Skeletal muscle satellite cell (primary cell): ENCODE results near the gene KCNH6.
A peak's percentile ranks its signal among the peaks of the same experiment; 100 is the strongest.

Experiments used
- H3K27me3 ChIP-seq: 2 replicates; pipeline ENCODE4 v1.7.0; 2013; ENCODE audit warnings: low read length; ENCODE audit not compliant: control insufficient read depth, insufficient read depth
- H3K36me3 ChIP-seq: 2 replicates; pipeline ENCODE4 v1.7.0; 2013; ENCODE audit warnings: mild to moderate bottlenecking, control low read depth, low read length; ENCODE audit not compliant: insufficient read depth
- H3K4me1 ChIP-seq: 2 replicates; pipeline ENCODE4 v1.7.0; 2013; ENCODE audit warnings: low read length; ENCODE audit not compliant: control insufficient read depth, insufficient read depth
- H3K4me2 ChIP-seq: 2 replicates; pipeline ENCODE4 v1.7.0; 2013; ENCODE audit warnings: mild to moderate bottlenecking, low read length
- H3K4me3 ChIP-seq: 2 replicates; pipeline ENCODE4 v1.7.0; 2013; ENCODE audit warnings: low read length
- H3K9ac ChIP-seq: 2 replicates; pipeline ENCODE4 v1.7.0; 2013; ENCODE audit warnings: mild to moderate bottlenecking, low read depth, low read length, moderate library complexity
- H3K9me3 ChIP-seq: replicated peaks from 2 replicates; pipeline ENCODE4 v1.7.0; 2013; ENCODE audit warnings: mild to moderate bottlenecking, control low read depth, low read length

Gene KCNH6

DNA sequence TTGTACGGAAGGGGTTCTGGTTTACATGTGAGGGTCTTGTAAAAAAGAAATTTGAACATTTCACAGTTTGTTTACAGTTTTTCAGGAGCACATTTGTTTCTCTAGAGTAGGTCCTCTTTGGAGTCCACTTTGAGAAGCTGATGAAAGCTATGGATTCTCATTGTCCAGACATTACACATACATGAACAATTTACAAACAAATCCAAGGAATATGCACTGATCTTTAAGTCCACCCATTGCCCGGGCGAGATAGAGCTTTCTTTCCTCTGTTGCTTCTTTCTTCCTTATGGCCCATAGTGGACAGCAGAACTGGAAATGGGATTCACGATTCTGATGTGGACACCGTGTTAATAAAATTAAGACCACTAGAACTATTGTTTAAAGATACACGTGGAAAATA is 29.1 kb downstream of the KCNH6 start:
- peaks cover 18% of the 10 kb centered on the region for H3K4me1 ChIP-seq
- H3K4me2 ChIP-seq, result peak overlapping the region; percentile 95
- H3K36me3 ChIP-seq, result peaks cover 4% of the 10 kb centered on the region
- no peaks in the 10 kb centered on the region for H3K27me3 ChIP-seq
- H3K4me3 ChIP-seq, result peak overlapping the region; percentile 91
- no peaks in the 10 kb centered on the region for H3K9me3 ChIP-seq
- H3K9ac ChIP-seq, result peak overlapping the region; percentile 98

DNA sequence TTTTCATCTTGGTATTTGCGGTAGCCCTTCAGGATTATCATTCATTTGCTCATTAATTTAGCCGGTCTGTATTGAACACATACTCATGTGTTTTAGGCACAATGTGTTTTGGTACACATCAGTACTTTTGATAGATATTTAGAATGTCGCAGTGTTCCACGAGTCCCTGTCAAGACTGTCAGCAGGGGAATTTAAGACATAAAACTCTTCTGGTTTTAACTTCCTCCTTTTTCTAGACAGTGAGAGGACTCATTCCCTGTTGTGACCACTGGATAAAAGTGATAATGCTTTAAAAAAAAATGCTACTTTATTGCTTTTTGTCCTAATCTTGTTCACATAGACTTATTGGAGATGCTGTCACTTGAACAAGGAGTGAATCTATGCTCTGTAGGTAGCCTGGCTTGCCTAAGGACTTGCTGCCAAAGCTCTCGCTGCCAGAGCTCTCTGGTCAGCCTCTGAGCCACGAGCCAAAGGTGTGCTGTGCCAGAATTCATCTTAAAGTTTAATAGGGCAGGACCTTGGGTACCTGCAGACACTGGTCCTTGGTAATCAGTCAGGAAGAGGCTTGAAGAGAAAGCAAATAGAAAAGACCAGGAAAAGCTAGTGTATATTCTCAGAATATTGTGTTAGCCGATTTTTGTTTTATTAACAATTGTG is 32.5 kb downstream of the KCNH6 start:
- Histone ChIP-seq H3K27me3 (no peaks in the 10 kb centered on the region), H3K4me1 (peaks cover 11% of the 10 kb centered on the region), H3K4me3 (no peak overlapping the region), H3K4me2 (no peak overlapping the region), H3K36me3 (peaks cover 4% of the 10 kb centered on the region), H3K9me3 (no peaks in the 10 kb centered on the region), H3K9ac (no peak overlapping the region)

DNA sequence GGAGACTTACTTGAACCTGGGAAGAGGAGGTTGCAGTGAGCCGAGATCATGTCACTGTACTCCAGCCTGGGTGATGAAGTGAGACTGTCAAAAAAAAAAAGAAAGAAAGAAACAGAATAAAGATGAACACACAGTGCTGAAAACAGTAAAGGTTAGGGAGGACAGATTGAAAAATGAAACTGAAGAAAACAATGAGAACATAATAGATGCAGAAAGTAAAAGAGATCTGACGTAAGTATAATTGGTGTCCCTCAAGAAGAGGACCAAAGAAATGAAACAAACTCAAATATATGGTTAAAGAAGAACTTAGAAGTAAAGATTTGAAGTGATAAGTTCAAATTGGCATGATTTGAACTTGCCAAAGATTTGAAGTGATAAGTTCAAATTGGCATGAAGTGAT is 34.3 kb downstream of the KCNH6 start:
- H3K27me3 ChIP-seq, result no peaks in the 10 kb centered on the region
- H3K4me1 ChIP-seq, result peaks cover 5% of the 10 kb centered on the region
- no peak overlapping the region for H3K9ac ChIP-seq
- no peaks in the 10 kb centered on the region for H3K9me3 ChIP-seq
- H3K36me3 ChIP-seq, result peaks cover 4% of the 10 kb centered on the region
- H3K4me2 ChIP-seq, result no peak overlapping the region
- H3K4me3 ChIP-seq, result no peak overlapping the region

DNA sequence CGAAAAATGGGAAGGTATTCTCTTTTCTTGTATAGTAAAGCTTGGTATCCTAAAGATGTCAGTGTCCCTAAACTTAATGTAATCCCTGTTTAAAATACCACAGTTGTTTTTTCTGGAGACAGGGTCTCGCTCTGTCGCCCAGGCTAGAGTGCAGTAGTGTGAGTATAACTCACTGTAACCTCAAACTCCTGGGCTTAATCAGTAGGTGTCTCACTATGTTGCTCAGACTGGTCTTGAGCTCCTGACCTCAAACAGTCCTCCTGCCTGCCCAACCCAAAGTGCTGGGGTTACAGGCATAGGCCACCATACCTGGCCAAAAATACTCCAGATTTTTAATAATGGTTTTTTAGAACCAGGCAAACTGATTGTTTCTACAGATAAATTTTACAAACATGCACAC is 35.3 kb downstream of the KCNH6 start:
- no peaks in the 10 kb centered on the region for H3K27me3 ChIP-seq
- H3K9ac ChIP-seq, result no peak overlapping the region
- H3K4me2 ChIP-seq, result no peak overlapping the region
- no peaks in the 10 kb centered on the region for H3K4me1 ChIP-seq
- peaks cover 1% of the 10 kb centered on the region for H3K36me3 ChIP-seq
- no peak overlapping the region for H3K4me3 ChIP-seq
- no peaks in the 10 kb centered on the region for H3K9me3 ChIP-seq

DNA sequence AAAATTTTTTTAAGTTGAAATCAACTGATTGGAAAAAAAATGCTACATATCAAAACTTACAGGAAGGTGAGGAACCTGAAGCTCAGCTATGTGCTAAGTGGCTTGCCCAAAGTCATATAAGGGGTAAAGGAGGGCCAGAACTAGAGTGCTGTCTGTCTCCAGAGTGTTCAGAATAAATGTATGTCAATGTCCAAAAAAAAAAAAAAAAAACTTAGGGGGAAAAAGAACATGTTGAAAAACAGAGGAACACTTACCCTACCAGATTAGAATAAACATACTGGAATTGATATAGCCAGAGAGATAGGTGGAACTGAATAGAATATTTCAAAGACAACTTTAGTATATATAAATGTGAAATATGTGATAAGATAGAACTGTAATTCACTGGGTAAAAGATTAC is 38.7 kb downstream of the KCNH6 start:
- no peak overlapping the region for H3K4me3 ChIP-seq
- no peak overlapping the region for H3K4me2 ChIP-seq
- H3K36me3 ChIP-seq, result no peaks in the 10 kb centered on the region
- no peak overlapping the region for H3K9ac ChIP-seq
- H3K27me3 ChIP-seq, result no peaks in the 10 kb centered on the region
- H3K9me3 ChIP-seq, result no peaks in the 10 kb centered on the region
- H3K4me1 ChIP-seq, result no peaks in the 10 kb centered on the region

DNA sequence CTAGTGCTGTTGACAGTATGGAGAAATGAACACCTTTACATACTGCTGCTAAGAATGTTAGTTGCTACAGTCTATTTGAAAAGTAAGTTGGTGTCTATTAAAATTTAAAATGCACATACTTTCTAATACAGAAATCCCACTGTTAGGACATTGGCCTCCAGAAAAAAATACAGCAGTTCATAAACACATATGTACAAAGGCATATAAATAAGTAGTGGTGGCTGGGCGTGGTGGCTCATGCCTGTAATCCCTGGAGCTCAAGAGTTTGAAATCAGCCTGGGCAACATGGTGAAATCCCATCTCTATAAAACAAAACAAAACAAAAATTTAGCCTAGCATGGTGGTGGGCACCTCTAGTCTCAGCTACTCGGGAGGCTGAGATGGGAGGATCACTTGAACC is 40.2 kb downstream of the KCNH6 start:
- no peaks in the 10 kb centered on the region for H3K9me3 ChIP-seq
- no peak overlapping the region for H3K4me3 ChIP-seq
- H3K36me3 ChIP-seq, result no peaks in the 10 kb centered on the region
- no peak overlapping the region for H3K4me2 ChIP-seq
- H3K27me3 ChIP-seq, result no peaks in the 10 kb centered on the region
- no peaks in the 10 kb centered on the region for H3K4me1 ChIP-seq
- no peak overlapping the region for H3K9ac ChIP-seq

DNA sequence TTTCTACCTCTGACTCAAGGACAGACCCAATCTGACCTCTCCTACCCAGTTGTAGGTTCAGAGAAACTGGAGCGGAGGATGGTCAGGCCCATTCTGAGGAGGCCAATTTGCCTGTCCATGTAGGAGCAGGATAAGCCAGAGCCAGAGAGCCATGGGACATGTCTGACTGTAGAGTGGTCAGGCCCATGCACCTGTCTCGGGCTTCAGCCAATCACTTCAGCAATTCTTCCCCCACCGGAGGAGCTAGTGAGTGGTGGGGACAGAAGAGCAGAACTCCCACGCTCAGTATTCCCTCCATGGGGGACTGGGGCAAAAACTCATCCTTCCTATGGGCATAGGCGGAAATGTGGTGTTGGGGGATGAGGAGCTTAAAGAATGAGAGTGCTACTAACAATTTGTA is 41.4 kb downstream of the KCNH6 start:
- Histone ChIP-seq H3K27me3 (no peaks in the 10 kb centered on the region), H3K4me2 (no peak overlapping the region), H3K4me3 (no peak overlapping the region), H3K4me1 (no peaks in the 10 kb centered on the region), H3K36me3 (no peaks in the 10 kb centered on the region), H3K9me3 (no peaks in the 10 kb centered on the region), H3K9ac (no peak overlapping the region)

DNA sequence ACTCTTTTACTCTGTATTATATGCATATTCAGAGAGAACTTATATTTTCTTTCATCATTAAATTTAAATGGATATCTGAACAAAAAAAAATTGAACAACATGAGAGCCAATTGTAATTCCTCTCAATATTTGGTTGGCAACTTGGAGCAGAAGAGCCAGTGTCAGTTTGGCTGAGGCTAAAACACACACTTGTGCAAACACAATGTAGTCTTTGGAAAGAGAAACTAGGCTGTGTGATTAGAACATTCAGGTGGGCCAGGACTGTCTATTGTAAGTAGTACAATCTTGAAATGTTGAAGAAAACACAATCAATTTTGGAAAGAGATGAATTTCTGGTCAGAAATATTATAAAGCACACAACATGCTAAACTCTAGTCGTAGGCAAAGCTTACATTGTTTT is 44.1 kb downstream of the KCNH6 start:
- Histone ChIP-seq H3K36me3 (no peaks in the 10 kb centered on the region), H3K4me2 (no peak overlapping the region), H3K9ac (no peak overlapping the region), H3K4me3 (no peak overlapping the region), H3K4me1 (peaks cover 7% of the 10 kb centered on the region), H3K9me3 (no peaks in the 10 kb centered on the region), H3K27me3 (no peaks in the 10 kb centered on the region)

DNA sequence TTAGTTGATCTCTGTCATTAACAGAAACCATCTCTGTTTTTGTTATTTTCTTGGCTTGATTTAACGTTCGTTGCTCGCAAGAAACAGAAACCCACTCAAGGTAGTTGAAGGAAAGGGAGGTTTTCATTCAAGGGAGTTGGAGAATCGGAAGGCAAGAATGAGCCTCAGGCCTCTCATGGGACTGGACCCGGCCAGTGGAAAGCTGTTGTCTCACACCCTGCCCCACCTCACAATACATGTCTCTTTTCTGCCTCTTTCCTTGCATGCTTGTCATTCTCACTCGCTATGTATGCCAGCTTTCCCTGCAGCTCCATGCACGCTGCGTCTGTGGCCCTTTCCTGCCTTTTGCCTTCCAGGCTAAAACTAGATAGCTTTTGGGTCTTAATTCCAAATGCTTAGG is 45.4 kb downstream of the KCNH6 start:
- H3K36me3 ChIP-seq, result no peaks in the 10 kb centered on the region
- no peak overlapping the region for H3K4me2 ChIP-seq
- no peaks in the 10 kb centered on the region for H3K27me3 ChIP-seq
- H3K9me3 ChIP-seq, result no peaks in the 10 kb centered on the region
- no peak overlapping the region for H3K4me3 ChIP-seq
- peaks cover 7% of the 10 kb centered on the region for H3K4me1 ChIP-seq
- H3K9ac ChIP-seq, result no peak overlapping the region

DNA sequence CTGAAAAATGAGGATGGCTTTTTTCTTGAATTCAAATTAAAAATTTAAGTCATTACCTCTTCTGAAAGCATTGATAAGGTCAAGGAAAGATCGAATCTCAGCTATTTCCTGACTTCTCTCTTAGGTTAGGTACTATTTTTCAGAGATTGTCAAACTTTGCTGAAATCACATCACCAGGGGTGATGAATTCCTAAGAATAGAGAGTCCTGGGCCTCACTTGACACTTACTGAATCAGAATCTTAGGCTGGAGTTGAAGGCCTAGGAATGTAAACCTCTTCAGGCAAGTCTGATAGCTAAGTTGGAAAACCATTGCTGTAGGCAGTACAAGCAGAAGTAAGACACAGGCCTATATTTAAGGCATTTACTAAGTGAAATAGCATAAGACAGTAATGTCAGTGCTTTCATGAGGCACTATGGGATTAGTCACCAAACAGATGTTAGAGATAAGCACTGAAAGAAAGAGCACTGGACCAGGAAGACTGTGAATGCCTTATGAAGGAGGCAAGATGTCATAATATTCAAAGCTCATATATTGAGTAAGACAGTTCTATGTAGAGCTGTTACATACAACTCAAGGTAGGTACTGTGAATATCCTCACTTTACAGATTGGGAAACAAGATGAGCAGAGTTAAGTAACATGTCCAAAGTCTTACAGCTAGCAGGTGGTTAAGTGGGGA is 48.6 kb downstream of the KCNH6 start:
- H3K36me3 ChIP-seq, result no peaks in the 10 kb centered on the region
- no peaks in the 10 kb centered on the region for H3K27me3 ChIP-seq
- no peaks in the 10 kb centered on the region for H3K9me3 ChIP-seq
- no peak overlapping the region for H3K4me3 ChIP-seq
- H3K4me2 ChIP-seq, result no peak overlapping the region
- H3K9ac ChIP-seq, result no peak overlapping the region
- peaks cover 7% of the 10 kb centered on the region for H3K4me1 ChIP-seq

DNA sequence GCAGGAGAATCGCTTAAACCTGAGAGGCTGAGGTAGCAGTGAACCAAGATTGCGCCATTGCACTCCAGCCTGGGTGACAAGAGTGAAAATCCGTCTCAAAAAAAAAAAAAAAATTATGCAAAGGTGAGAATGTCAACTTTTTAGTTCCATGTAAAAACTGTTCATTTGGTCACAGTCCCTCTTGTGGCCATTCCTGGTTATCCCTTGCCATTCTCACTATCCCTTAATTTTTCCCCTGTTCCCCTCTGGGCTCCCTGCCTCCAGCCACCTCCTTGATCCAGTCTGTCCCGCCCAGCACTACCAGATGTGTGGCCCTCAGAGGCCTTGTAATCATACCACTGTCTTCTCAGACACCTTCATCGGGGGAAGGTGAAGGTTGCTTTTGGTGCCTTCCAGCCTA is 50.5 kb downstream of the KCNH6 start:
- Histone ChIP-seq H3K9me3 (no peaks in the 10 kb centered on the region), H3K4me2 (no peak overlapping the region)

More for the DNA sequence above, 50.5 kb downstream of the KCNH6 start:
- Histone ChIP-seq H3K4me1 (peaks cover 7% of the 10 kb centered on the region), H3K9ac (no peak overlapping the region), H3K27me3 (no peaks in the 10 kb centered on the region), H3K36me3 (peaks cover 5% of the 10 kb centered on the region), H3K4me3 (no peak overlapping the region)
